Fibroblast of lung (primary cell): ENCODE data around the gene NTN1. TPM values are rescaled to one million over a fixed set of nuclear protein-coding genes. Genes with fewer than 3 reads are reported as not detected.
A peak's percentile ranks its signal among the peaks of the same experiment; 100 is the strongest.

Source experiments
- DNase-seq, 2 donors: peaks; one replicate each; pipeline versions ENCODE4 v3.0.0 to v3.0.0-alpha.2; 2010; ENCODE audit warnings: low read depth in 2 of 2
- H2AFZ ChIP-seq: 2 replicates; pipeline ENCODE4 v1.5.1; 2012; ENCODE audit warnings: low read length, control low read depth, inconsistent platforms
- H3K27ac ChIP-seq: 2 replicates; pipeline ENCODE4 v1.5.1; 2011; ENCODE audit warnings: low read length, control low read depth; ENCODE audit not compliant: insufficient read depth
- H3K27me3 ChIP-seq: 2 replicates; pipeline ENCODE4 v1.5.1; 2011; ENCODE audit warnings: mild to moderate bottlenecking, low read length; ENCODE audit not compliant: control insufficient read depth, insufficient read depth
- H3K36me3 ChIP-seq: 2 replicates; pipeline ENCODE4 v1.5.1; 2011; ENCODE audit warnings: low read length; ENCODE audit not compliant: control insufficient read depth, insufficient read depth
- H3K4me1 ChIP-seq: 2 replicates; pipeline ENCODE4 v1.5.1; 2011; ENCODE audit warnings: low read length; ENCODE audit not compliant: control insufficient read depth, insufficient read depth; ENCODE audit errors: extremely low read depth
- H3K4me2 ChIP-seq: 2 replicates; pipeline ENCODE4 v1.5.1; 2011; ENCODE audit warnings: low read length, control low read depth; ENCODE audit not compliant: insufficient read depth; ENCODE audit errors: extremely low read depth
- H3K4me3 ChIP-seq, 4 experiments: fragments of 200-600 bp in 1 of 4; sonication (generic) in 1 of 4; replicated peaks in 1 of 4; 2 replicates each; pipeline ENCODE4 v1.5.1; 2011 to 2016; ENCODE audit warnings: low read length in 4 of 4, low read depth in 3 of 4, mild to moderate bottlenecking in 3 of 4, control low read depth in 2 of 4, inconsistent platforms in 1 of 4, mixed read lengths in 1 of 4; ENCODE audit not compliant: insufficient read depth in 1 of 4; ENCODE audit errors: control extremely low read depth in 1 of 4
- H3K79me2 ChIP-seq: 2 replicates; pipeline ENCODE4 v1.5.1; 2012; ENCODE audit warnings: mild to moderate bottlenecking, low read length, inconsistent platforms; ENCODE audit not compliant: control insufficient read depth, insufficient read depth
- H3K9ac ChIP-seq: 2 replicates; pipeline ENCODE4 v1.5.1; 2011; ENCODE audit warnings: mild to moderate bottlenecking, low read length, control low read depth; ENCODE audit not compliant: insufficient read depth
- H3K9me3 ChIP-seq: 2 replicates; pipeline ENCODE4 v1.5.1; 2012; ENCODE audit warnings: low read depth, low read length; ENCODE audit not compliant: control insufficient read depth, insufficient read depth
- H4K20me1 ChIP-seq: 2 replicates; pipeline ENCODE4 v1.5.1; 2011; ENCODE audit warnings: low read length; ENCODE audit not compliant: control insufficient read depth, insufficient read depth; ENCODE audit errors: extremely low read depth
- CTCF ChIP-seq, 2 donors: IDR thresholded peaks in 1 of 2; conservative IDR thresholded peaks in 1 of 2; 1 replicate in 1 of 2; 2 replicates in 1 of 2; pipeline ENCODE4 v1.5.1; 2011 to 2012; ENCODE audit warnings: low read length in 2 of 2, control low read depth in 1 of 2, inconsistent platforms in 1 of 2, low read depth in 1 of 2, mild to moderate bottlenecking in 1 of 2
- EZH2 ChIP-seq: IDR thresholded peaks from 2 replicates; pipeline ENCODE4 v1.5.1; 2012; ENCODE audit warnings: low read length, control low read depth, mild to moderate bottlenecking; ENCODE audit errors: missing control alignments
- polyA plus RNA-seq, 2 donors: library from polyadenylated mRNA; depleted of rRNA in 1 of 2; stranded (reverse) in 1 of 2; unstranded in 1 of 2; fragments of >200 nt; gene quantifications; 2 replicates each; pipeline ENCODE4 v1.2.1, GENCODE V29; 2011 to 2012; ENCODE audit warnings: missing spikeins in 1 of 2
- total RNA-seq: library from RNA; depleted of rRNA; stranded (reverse); fragments of >200 nt; gene quantifications from 2 replicates; pipeline ENCODE4 v1.2.1, GENCODE V29; 2014

The NTN1 gene
- total and polyA plus RNA-seq, 2 donors (not counting 1 experiment from before 2014, with no cell fraction given) = 0.17 to 3.1 TPM

- H3K79me2 ChIP-seq = no peaks in the 10 kb centered on the region
These were observed 210.3 kb downstream of the NTN1 start for GRCh38 chr17:9231449-9232154.

GRCh38 chr17:9232155-9232475, 210.8 kb downstream of the NTN1 start:
- DNase-seq = no peak
- H3K4me2 ChIP-seq = no peak overlapping the region
- no peaks in the 10 kb centered on the region for H3K36me3 ChIP-seq
- no peak overlapping the region for H3K9ac ChIP-seq
- no peak overlapping the region for H3K4me3 ChIP-seq
- no peaks in the 10 kb centered on the region for H3K79me2 ChIP-seq
- no peak overlapping the region for H3K27ac ChIP-seq
- H3K4me1 ChIP-seq = peaks cover 4% of the 10 kb centered on the region
- no peaks in the 10 kb centered on the region for H3K27me3 ChIP-seq
- H4K20me1 ChIP-seq = no peaks in the 10 kb centered on the region
- no peak overlapping the region for H2AFZ ChIP-seq
- no peak for TF ChIP-seq EZH2
- TF ChIP-seq CTCF (conservative IDR thresholded peaks at IDR 0.05 in 1 of 2, IDR thresholded peaks at IDR 0.05 in 1 of 2; ENCODE audit: low read depth in 1 of 2, low read length in 2 of 2) = no peak
- no peaks in the 10 kb centered on the region for H3K9me3 ChIP-seq

More at GRCh38 chr17:9231449-9232154, 210.3 kb downstream of the NTN1 start:
- no peak overlapping the region for H3K9ac ChIP-seq
- H3K9me3 ChIP-seq = no peaks in the 10 kb centered on the region
- no peak overlapping the region for H2AFZ ChIP-seq
- no peaks in the 10 kb centered on the region for H3K36me3 ChIP-seq
- no peaks in the 10 kb centered on the region for H4K20me1 ChIP-seq
- TF ChIP-seq EZH2 (no peak), CTCF (conservative IDR thresholded peaks at IDR 0.05 in 1 of 2, IDR thresholded peaks at IDR 0.05 in 1 of 2; ENCODE audit: low read depth in 1 of 2, low read length in 2 of 2) (no peak)
- H3K27me3 ChIP-seq = no peaks in the 10 kb centered on the region
- H3K4me2 ChIP-seq = no peak overlapping the region
- no peak for DNase-seq
- H3K4me3 ChIP-seq = no peak overlapping the region
- H3K4me1 ChIP-seq = peaks cover 4% of the 10 kb centered on the region
- H3K27ac ChIP-seq = no peak overlapping the region

GRCh38 chr17:9232591-9233270, 211.4 kb downstream of the NTN1 start:
- Histone ChIP-seq H3K27me3 (no peaks in the 10 kb centered on the region), H3K4me3 (no peak overlapping the region), H3K79me2 (no peaks in the 10 kb centered on the region), H3K9ac (no peak overlapping the region), H3K27ac (no peak overlapping the region), H4K20me1 (no peaks in the 10 kb centered on the region), H2AFZ (no peak overlapping the region), H3K4me1 (peaks cover 4% of the 10 kb centered on the region), H3K36me3 (no peaks in the 10 kb centered on the region), H3K9me3 (no peaks in the 10 kb centered on the region), H3K4me2 (no peak overlapping the region)
- TF ChIP-seq EZH2 (no peak), CTCF (conservative IDR thresholded peaks at IDR 0.05 in 1 of 2, IDR thresholded peaks at IDR 0.05 in 1 of 2; ENCODE audit: low read depth in 1 of 2, low read length in 2 of 2) (no peak)
- peak in 1 of 2 donors; percentile 48 for DNase-seq
